DND-41 (cell line): ENCODE results near the gene LAMTOR4.

Source experiments
- ATAC-seq: fragments of 200-7000 bp; cut with Tn5 transposase; 3 replicates; pipeline ENCODE4 v1.9.1; 2021; ENCODE audit warnings: low read depth; ENCODE audit not compliant: insufficient read depth
- DNase-seq: peaks from one replicate; pipeline ENCODE4 v3.0.0-alpha.2; 2020
- H2AFZ ChIP-seq: 2 replicates; pipeline ENCODE4 v1.6.0; 2012; ENCODE audit warnings: low read depth, low read length
- H3K27ac ChIP-seq: 2 replicates; pipeline ENCODE4 v1.5.1; 2012; ENCODE audit warnings: low read length, inconsistent platforms
- H3K27me3 ChIP-seq: fragments of 200-600 bp; sonication (generic); 2 replicates; pipeline ENCODE4 v1.6.0; 2012; ENCODE audit warnings: low read length, mild to moderate bottlenecking, inconsistent platforms; ENCODE audit not compliant: insufficient read depth, poor library complexity
- H3K36me3 ChIP-seq: 2 replicates; pipeline ENCODE4 v1.5.1; 2012; ENCODE audit warnings: low read length, inconsistent platforms; ENCODE audit not compliant: insufficient read depth
- H3K4me1 ChIP-seq: 2 replicates; pipeline ENCODE4 v1.5.1; 2012; ENCODE audit warnings: mild to moderate bottlenecking, low read length; ENCODE audit not compliant: insufficient read depth
- H3K4me2 ChIP-seq: 2 replicates; pipeline ENCODE4 v1.6.0; 2012; ENCODE audit warnings: mild to moderate bottlenecking, moderate library complexity, low read length, inconsistent platforms; ENCODE audit not compliant: insufficient read depth
- H3K4me3 ChIP-seq, 2 experiments: fragments of 200-600 bp in 1 of 2; shearing (Covaris generic) in 1 of 2; 2 replicates each; pipeline ENCODE4 v1.5.1; 2012 to 2016; ENCODE audit warnings: inconsistent platforms in 2 of 2, low read length in 2 of 2, mild to moderate bottlenecking in 2 of 2, low read depth in 1 of 2, moderate library complexity in 1 of 2
- H3K79me2 ChIP-seq: 2 replicates; pipeline ENCODE4 v1.6.0; 2012; ENCODE audit warnings: low read length, inconsistent platforms; ENCODE audit not compliant: insufficient read depth
- H3K9ac ChIP-seq: 2 replicates; pipeline ENCODE4 v1.6.0; 2012; ENCODE audit warnings: low read depth, mild to moderate bottlenecking, inconsistent platforms, low read length, moderate library complexity
- H3K9me3 ChIP-seq: 2 replicates; pipeline ENCODE4 v1.5.1; 2012; ENCODE audit warnings: low read length, moderate library complexity, mild to moderate bottlenecking, inconsistent platforms; ENCODE audit not compliant: insufficient read depth, severe bottlenecking
- H4K20me1 ChIP-seq: 2 replicates; pipeline ENCODE4 v1.6.0; 2012; ENCODE audit warnings: low read length; ENCODE audit not compliant: insufficient read depth
- EZH2 ChIP-seq: IDR thresholded peaks from 3 replicates; pipeline ENCODE4 v1.6.1; 2012; ENCODE audit warnings: borderline replicate concordance, low read depth, mild to moderate bottlenecking, moderate library complexity, low read length, inconsistent platforms; ENCODE audit not compliant: severe bottlenecking
- TF ChIP-seq, protein P1 (sequence below): IDR thresholded peaks from 2 replicates; pipeline ENCODE4 v1.5.1; 2012; ENCODE audit warnings: borderline replicate concordance, low read length, moderate library complexity, mild to moderate bottlenecking; ENCODE audit not compliant: poor library complexity, severe bottlenecking; ENCODE audit errors: extremely low read depth

LAMTOR4 gene

GRCh38 chr7:100166970-100167911 lies 18.5 kb downstream of the LAMTOR4 start:
- H3K4me1 ChIP-seq, result peaks cover 26% of the 10 kb centered on the region
- TF ChIP-seq, protein P1, sequence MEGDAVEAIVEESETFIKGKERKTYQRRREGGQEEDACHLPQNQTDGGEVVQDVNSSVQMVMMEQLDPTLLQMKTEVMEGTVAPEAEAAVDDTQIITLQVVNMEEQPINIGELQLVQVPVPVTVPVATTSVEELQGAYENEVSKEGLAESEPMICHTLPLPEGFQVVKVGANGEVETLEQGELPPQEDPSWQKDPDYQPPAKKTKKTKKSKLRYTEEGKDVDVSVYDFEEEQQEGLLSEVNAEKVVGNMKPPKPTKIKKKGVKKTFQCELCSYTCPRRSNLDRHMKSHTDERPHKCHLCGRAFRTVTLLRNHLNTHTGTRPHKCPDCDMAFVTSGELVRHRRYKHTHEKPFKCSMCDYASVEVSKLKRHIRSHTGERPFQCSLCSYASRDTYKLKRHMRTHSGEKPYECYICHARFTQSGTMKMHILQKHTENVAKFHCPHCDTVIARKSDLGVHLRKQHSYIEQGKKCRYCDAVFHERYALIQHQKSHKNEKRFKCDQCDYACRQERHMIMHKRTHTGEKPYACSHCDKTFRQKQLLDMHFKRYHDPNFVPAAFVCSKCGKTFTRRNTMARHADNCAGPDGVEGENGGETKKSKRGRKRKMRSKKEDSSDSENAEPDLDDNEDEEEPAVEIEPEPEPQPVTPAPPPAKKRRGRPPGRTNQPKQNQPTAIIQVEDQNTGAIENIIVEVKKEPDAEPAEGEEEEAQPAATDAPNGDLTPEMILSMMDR, result no peak
- no peak for TF ChIP-seq EZH2
- H3K79me2 ChIP-seq, result no peaks in the 10 kb centered on the region
- H3K36me3 ChIP-seq, result no peaks in the 10 kb centered on the region
- H3K9ac ChIP-seq, result peak overlapping the region; percentile 52; the same call in 1 of the 2 replicates
- ATAC-seq (no peak), DNase-seq (no peak)
- peaks cover 7% of the 10 kb centered on the region for H3K27me3 ChIP-seq
- peak overlapping the region; percentile 82 for H3K4me2 ChIP-seq
- H4K20me1 ChIP-seq, result no peaks in the 10 kb centered on the region
- H3K4me3 ChIP-seq, result peak overlapping the region in 1 of 2 experiments; percentile 56; a peak in 2 of 4 replicates
- no peaks in the 10 kb centered on the region for H3K9me3 ChIP-seq
- peak overlapping the region; percentile 66 for H2AFZ ChIP-seq
- H3K27ac ChIP-seq, result no peak overlapping the region

DNA sequence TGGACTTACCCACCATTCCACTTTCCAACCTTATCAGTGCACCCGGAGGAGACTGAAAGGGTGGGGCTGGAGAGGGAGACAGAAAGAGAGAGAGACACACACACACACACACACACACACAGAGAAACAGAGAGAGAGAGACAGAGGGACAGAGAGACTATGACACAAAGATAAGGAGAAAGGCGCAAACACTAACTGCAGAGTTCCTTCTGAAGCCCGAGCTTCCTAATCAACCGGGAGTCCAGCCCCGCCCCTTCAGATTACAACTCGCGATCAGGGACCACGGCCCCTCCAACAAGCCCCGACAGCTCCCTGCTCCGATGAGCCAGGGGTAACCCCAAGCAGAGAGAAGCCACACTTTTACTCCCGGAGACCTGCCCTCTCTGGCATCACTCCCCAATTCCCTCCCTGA lies 19.2 kb downstream of the LAMTOR4 start:
- ATAC-seq (peak; percentile 46), DNase-seq (no peak)
- Histone ChIP-seq H2AFZ (peak overlapping the region; percentile 66), H3K27me3 (peaks cover 7% of the 10 kb centered on the region), H3K36me3 (no peaks in the 10 kb centered on the region), H3K4me2 (peak overlapping the region; percentile 82), H3K4me1 (peaks cover 26% of the 10 kb centered on the region), H3K4me3 (peak overlapping the region; percentile 6 to 56; a peak in 2 of 4 replicates), H3K9ac (peak overlapping the region; percentile 52), H4K20me1 (no peaks in the 10 kb centered on the region), H3K9me3 (no peaks in the 10 kb centered on the region), H3K79me2 (no peaks in the 10 kb centered on the region), H3K27ac (peak overlapping the region; percentile 38; the same call in 1 of the 2 replicates)
- TF ChIP-seq, protein P1, result no peak
- no peak for TF ChIP-seq EZH2

GRCh38 chr7:100169147-100169850 lies 20.6 kb downstream of the LAMTOR4 start:
- peaks cover 7% of the 10 kb centered on the region for H3K27me3 ChIP-seq
- DNase-seq (no peak), ATAC-seq (no peak)
- H3K9me3 ChIP-seq, result no peaks in the 10 kb centered on the region
- no peak overlapping the region for H3K4me2 ChIP-seq
- no peaks in the 10 kb centered on the region for H4K20me1 ChIP-seq
- no peak overlapping the region for H3K4me3 ChIP-seq
- H2AFZ ChIP-seq, result no peak overlapping the region
- H3K79me2 ChIP-seq, result no peaks in the 10 kb centered on the region
- H3K4me1 ChIP-seq, result peaks cover 26% of the 10 kb centered on the region
- no peak for TF ChIP-seq EZH2
- TF ChIP-seq, protein P1, result no peak
- 0 out of 2 replicates have a peak overlapping the region, but pooled peaks have one; percentile 4 for H3K27ac ChIP-seq
- peaks cover 6% of the 10 kb centered on the region; the same call in 1 of the 2 replicates for H3K36me3 ChIP-seq
- peak overlapping the region; percentile 52; the same call in 1 of the 2 replicates for H3K9ac ChIP-seq
